Measurements from ENCODE around the gene UBE2E2. TPM values are rescaled to one million over a fixed set of nuclear protein-coding genes. Genes with fewer than 3 reads are reported as not detected.

The UBE2E2 gene
- total RNA-seq, 1 experiment from 2014 or later, result 38.6 TPM

- DNase-seq, result no peak
- no peak overlapping the region for H3K18ac ChIP-seq (ENCODE audit: insufficient read length, low read depth, low read length)
- H3K27ac Mint-ChIP-seq, result no peak overlapping the region
- no peak overlapping the region for H2BK20ac ChIP-seq (ENCODE audit: low read depth, low read length, poor library complexity, severe bottlenecking)
- H3T11ph ChIP-seq (ENCODE audit: low read length), result no peak overlapping the region
- H2BK12ac ChIP-seq (ENCODE audit: insufficient read length, low read depth, low read length), result no peak overlapping the region
- WGBS (ENCODE audit: extremely low coverage, insufficient read length, low lambda C conversion rate), result no CpG with 5 or more reads among the region's 2 CpGs
- no peaks in the 10 kb centered on the region for H3K79me2 ChIP-seq (ENCODE audit: insufficient read depth, low read length)
- no peak overlapping the region for H2AFZ ChIP-seq (ENCODE audit: low read length)
- H3K4ac ChIP-seq (ENCODE audit: low read depth, low read length), result no peak overlapping the region
- H3K56ac ChIP-seq (ENCODE audit: insufficient read length, low read depth, low read length), result no peak overlapping the region
- H4K20me1 ChIP-seq (ENCODE audit: control insufficient read depth, insufficient read depth, insufficient read length), result no peaks in the 10 kb centered on the region
- no peak overlapping the region for H2BK15ac ChIP-seq (ENCODE audit: low read depth, low read length)
- no peak overlapping the region for H3K9ac ChIP-seq (ENCODE audit: extremely low read depth, insufficient read length, low read length)
- no peak overlapping the region for H2AK5ac ChIP-seq (ENCODE audit: insufficient read length, low read length)
- H3K27me3 Mint-ChIP-seq (ENCODE audit: low read depth), result no peaks in the 10 kb centered on the region
- no peaks in the 10 kb centered on the region for H3K23me2 ChIP-seq (ENCODE audit: insufficient read length, low read depth, low read length, poor library complexity, severe bottlenecking)
- no peak overlapping the region for H4K5ac ChIP-seq (ENCODE audit: insufficient read length, low read depth, low read length)
- H3K4me2 ChIP-seq (ENCODE audit: insufficient read depth, insufficient read length, low read length), result no peak overlapping the region
- H3K36me3 Mint-ChIP-seq (ENCODE audit: insufficient read depth in 1 of 3, low read depth in 3 of 3), result no peaks in the 10 kb centered on the region
- no peak overlapping the region for H3K14ac ChIP-seq (ENCODE audit: insufficient read depth, low read length)
- H4K91ac ChIP-seq (ENCODE audit: insufficient read length, low read depth, low read length), result no peak overlapping the region
- no peak for TF ChIP-seq CTCF (conservative IDR thresholded peaks at IDR 0.05)
- H3K27ac ChIP-seq (ENCODE audit: insufficient read length, low read depth, low read length), result no peak overlapping the region
- H3K4me1 ChIP-seq (ENCODE audit: insufficient read depth, low read length), result no peaks in the 10 kb centered on the region
- H3K9me3 ChIP-seq (ENCODE audit: control insufficient read depth, low read depth, low read length), result no peaks in the 10 kb centered on the region
- peaks cover 19 to 24% of the 10 kb centered on the region in 2 experiments for H3K4me1 Mint-ChIP-seq
- no peaks in the 10 kb centered on the region for H3K27me3 ChIP-seq (ENCODE audit: insufficient read depth, low read length)
- no peak overlapping the region for H2BK5ac ChIP-seq (ENCODE audit: insufficient read length, low read length)
- H3K4me3 Mint-ChIP-seq, result no peak overlapping the region
- H4K8ac ChIP-seq (replicated peaks; ENCODE audit: insufficient read length, low read depth, low read length), result no peak overlapping the region
- H3K23ac ChIP-seq (ENCODE audit: insufficient read length, low read depth, low read length), result no peak overlapping the region
- no peaks in the 10 kb centered on the region for H3K9me3 Mint-ChIP-seq
- no peak overlapping the region for H2BK120ac ChIP-seq (ENCODE audit: low read depth, low read length, poor library complexity, severe bottlenecking)
- no peaks in the 10 kb centered on the region for H3K79me1 ChIP-seq (ENCODE audit: insufficient read depth, low read depth, low read length, poor library complexity, severe bottlenecking)
These were observed 315.3 kb downstream of the UBE2E2 start for GRCh38 chr3:23518441-23518840.

All from H9 (cell line).